Ramos (cell line): Measurements from ENCODE around the gene CCDC66.
"Not testable (repeated sequence)": the region's sequence is repeated elsewhere in the genome, so short reads cannot be mapped to it uniquely, and the experiment has no call there.

Source experiments
- in situ Hi-C: fragments of 300-500 bp; cut with MboI; formaldehyde crosslinking; loops from one replicate; pipeline ENCODE4 v1.14.3; 2022; ENCODE audit warnings: low sequenced_read_pairs; ENCODE audit not compliant: unreplicated experiment

The CCDC66 gene

GRCh38 chr3:56556908-56557830, at the start of gene CCDC66:
CCDC66 (plus strand) TSS chr3:56557175; CDS start chr3:56557243, 68 bp downstream.
- in situ Hi-C loops = no loop called here

GRCh38 chr3:56519641-56520040, 37.3 kb upstream of the CCDC66 start:
- in situ Hi-C loops = no loop called here

GRCh38 chr3:56522374-56522773, 34.6 kb upstream of the CCDC66 start:
- in situ Hi-C loops = no loop called here

- in situ Hi-C loops = no loop called here
Measured at GRCh38 chr3:56525291-56525690, 31.7 kb upstream of the CCDC66 start.

GRCh38 chr3:56536735-56537134, 20.2 kb upstream of the CCDC66 start:
- in situ Hi-C loops = no loop called here

- in situ Hi-C loops = no loop called here
Measured at GRCh38 chr3:56547486-56547885, 9.5 kb upstream of the CCDC66 start.

GRCh38 chr3:56557831-56558170, 826 bp downstream of the CCDC66 start:
- in situ Hi-C loops = no loop called here

- in situ Hi-C loops = no loop called here
Measured at GRCh38 chr3:56573501-56573900, 16.5 kb downstream of the CCDC66 start.

- in situ Hi-C loops = not testable (repeated sequence)
Measured at GRCh38 chr3:56581941-56582340, 25.0 kb downstream of the CCDC66 start.

GRCh38 chr3:56584275-56584674, 27.3 kb downstream of the CCDC66 start:
- in situ Hi-C loops = not testable (repeated sequence)

- in situ Hi-C loops = no loop called here
Measured at GRCh38 chr3:56590814-56591213, 33.8 kb downstream of the CCDC66 start.

- in situ Hi-C loops = no loop called here
Measured at GRCh38 chr3:56591262-56591661, 34.3 kb downstream of the CCDC66 start.

GRCh38 chr3:56593455-56594158, 36.6 kb downstream of the CCDC66 start:
- in situ Hi-C loops = no loop called here

- in situ Hi-C loops = no loop called here
Measured at GRCh38 chr3:56595975-56596840, 39.2 kb downstream of the CCDC66 start.

- in situ Hi-C loops = not testable (repeated sequence)
Measured at GRCh38 chr3:56608479-56608878, 51.5 kb downstream of the CCDC66 start.

- in situ Hi-C loops = no loop called here
Measured at GRCh38 chr3:56610669-56611335, 53.8 kb downstream of the CCDC66 start.

- in situ Hi-C loops = no loop called here
Measured at GRCh38 chr3:56611364-56611763, 54.4 kb downstream of the CCDC66 start.

GRCh38 chr3:56612146-56612545, 55.2 kb downstream of the CCDC66 start:
- in situ Hi-C loops = no loop called here

- in situ Hi-C loops = no loop called here
Measured at GRCh38 chr3:56613016-56613415, 56.0 kb downstream of the CCDC66 start.

- in situ Hi-C loops = no loop called here
Measured at GRCh38 chr3:56616478-56617006, 59.6 kb downstream of the CCDC66 start.
